Measurements from ENCODE around the gene METTL16.
"Not testable (repeated sequence)": the region's sequence is repeated elsewhere in the genome, so short reads cannot be mapped to it uniquely, and the experiment has no call there.

- TF ChIP-seq TCF7L2 (IDR thresholded peaks at IDR 0.05; ENCODE audit: borderline replicate concordance, extremely low read depth, insufficient read depth, insufficient read length); REST (IDR thresholded peaks at IDR 0.05; ENCODE audit: low read depth); ZFX (IDR thresholded peaks at IDR 0.05); CTCF (IDR thresholded peaks at IDR 0.05 in 2 of 3, conservative IDR thresholded peaks at IDR 0.05 in 1 of 3; ENCODE audit: borderline replicate concordance in 1 of 3, insufficient read depth in 1 of 3, low read depth in 2 of 3, low read length in 2 of 3); POLR2AphosphoS5 (IDR thresholded peaks at IDR 0.05; ENCODE audit: low read depth, low read length); ZNF274 (IDR thresholded peaks at IDR 0.05; ENCODE audit: low read depth, low read length); SRF (IDR thresholded peaks at IDR 0.05; ENCODE audit: low read depth); EZH2 (IDR thresholded peaks at IDR 0.05); RAD21 (IDR thresholded peaks at IDR 0.05; ENCODE audit: low read depth): not testable (repeated sequence)
Measured at GRCh38 chr17:2489286-2489685, 22.4 kb downstream of the METTL16 start.

Data from HCT116 (cell line).